IgD-negative memory B cell (primary cell): ENCODE results near the gene CCNK. TPM values are rescaled to one million over a fixed set of nuclear protein-coding genes. Genes with fewer than 3 reads are reported as not detected.

Experiments
- H3K27ac Mint-ChIP-seq, 3 donors: one replicate each; pipeline ENCODE4 v1.8.0; 2020 to 2022; ENCODE audit warnings: mild to moderate bottlenecking in 3 of 3, mixed read lengths in 3 of 3, moderate library complexity in 1 of 3
- H3K27me3 Mint-ChIP-seq: one replicate; pipeline ENCODE4 v1.8.0; 2021; ENCODE audit warnings: mixed read lengths
- H3K36me3 Mint-ChIP-seq: one replicate; pipeline ENCODE4 v1.8.0; 2020; ENCODE audit warnings: mild to moderate bottlenecking, mixed read lengths
- H3K4me1 Mint-ChIP-seq, 3 donors: one replicate each; pipeline ENCODE4 v1.8.0; 2020 to 2022; ENCODE audit warnings: mixed read lengths in 3 of 3, mild to moderate bottlenecking in 1 of 3
- H3K4me3 Mint-ChIP-seq, 4 donors: one replicate each; pipeline ENCODE4 v1.8.0; 2020 to 2022; ENCODE audit warnings: mild to moderate bottlenecking in 4 of 4, mixed read lengths in 4 of 4, moderate library complexity in 3 of 4
- H3K9me3 Mint-ChIP-seq, 3 donors: one replicate each; pipeline ENCODE4 v1.8.0; 2020 to 2021; ENCODE audit warnings: mixed read lengths in 3 of 3, mild to moderate bottlenecking in 1 of 3
- polyA plus RNA-seq: library from polyadenylated mRNA; unstranded; fragments of 300-500 nt; fragmentation: Illumina TruSeq; gene quantifications from one replicate; pipeline ENCODE4 v1.2.3, GENCODE V29; 2021

The CCNK gene
- polyA plus RNA-seq, 1 donor from 2014 or later = 26.8 TPM

- H3K27ac Mint-ChIP-seq = no peak overlapping the region
- no peaks in the 10 kb centered on the region for H3K27me3 Mint-ChIP-seq
- no peak overlapping the region for H3K4me3 Mint-ChIP-seq
- peaks cover 4% of the 10 kb centered on the region for H3K36me3 Mint-ChIP-seq
- peaks cover 0 to 2% (median 0%) of the 10 kb centered on the region in 3 donors for H3K4me1 Mint-ChIP-seq
- no peaks in the 10 kb centered on the region for H3K9me3 Mint-ChIP-seq
Measured at GRCh38 chr14:99454246-99454645, 27.0 kb upstream of the CCNK start.

DNA sequence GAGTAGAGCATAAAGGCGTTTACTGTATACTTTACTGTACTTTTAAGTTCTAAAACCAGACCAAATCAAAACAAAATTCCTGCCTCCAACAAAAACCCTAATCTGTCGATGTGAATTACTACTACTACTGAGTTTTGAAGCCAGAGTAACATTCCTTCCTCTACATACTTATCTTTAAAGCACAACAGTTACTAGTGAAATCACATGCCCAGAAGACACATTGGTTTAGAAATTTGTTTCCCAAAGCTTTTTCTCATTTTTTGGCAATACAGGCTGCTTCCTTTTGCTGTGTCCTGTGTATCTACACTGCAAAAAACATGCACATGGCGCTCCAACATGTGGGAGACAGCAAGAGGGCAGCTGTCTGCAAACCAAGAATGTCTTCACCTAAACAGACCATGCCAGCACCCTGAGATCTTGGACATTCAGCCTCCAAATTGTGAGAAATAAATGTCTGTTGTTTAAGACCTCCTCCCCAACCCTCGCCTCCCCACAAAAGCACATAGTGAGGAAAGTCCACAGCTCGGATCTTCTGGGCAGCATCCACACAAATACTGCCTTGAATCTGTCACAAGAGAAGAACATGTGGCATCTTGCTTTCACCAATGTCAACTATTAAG is 21.6 kb upstream of the CCNK start:
- Mint-ChIP-seq H3K9me3 (no peaks in the 10 kb centered on the region), H3K4me1 (peaks cover 2 to 8% (median 7%) of the 10 kb centered on the region in 3 donors), H3K27ac (peak overlapping the region in 1 of 3 donors; percentile 9), H3K27me3 (no peaks in the 10 kb centered on the region), H3K4me3 (no peak overlapping the region), H3K36me3 (peaks cover 15% of the 10 kb centered on the region)

GRCh38 chr14:99460793-99461192 is 20.4 kb upstream of the CCNK start:
- Mint-ChIP-seq H3K9me3 (no peaks in the 10 kb centered on the region), H3K36me3 (peaks cover 17% of the 10 kb centered on the region), H3K4me3 (no peak overlapping the region), H3K4me1 (peaks cover 2 to 7% (median 6%) of the 10 kb centered on the region in 3 donors), H3K27ac (no peak overlapping the region), H3K27me3 (no peaks in the 10 kb centered on the region)

- Mint-ChIP-seq H3K36me3 (peaks cover 17% of the 10 kb centered on the region), H3K4me1 (peaks cover 2 to 7% (median 6%) of the 10 kb centered on the region in 3 donors), H3K9me3 (no peaks in the 10 kb centered on the region), H3K27me3 (no peaks in the 10 kb centered on the region), H3K27ac (peak overlapping the region in 1 of 3 donors; percentile 14), H3K4me3 (no peak overlapping the region)
Measured at GRCh38 chr14:99461411-99462085, 19.7 kb upstream of the CCNK start.

DNA sequence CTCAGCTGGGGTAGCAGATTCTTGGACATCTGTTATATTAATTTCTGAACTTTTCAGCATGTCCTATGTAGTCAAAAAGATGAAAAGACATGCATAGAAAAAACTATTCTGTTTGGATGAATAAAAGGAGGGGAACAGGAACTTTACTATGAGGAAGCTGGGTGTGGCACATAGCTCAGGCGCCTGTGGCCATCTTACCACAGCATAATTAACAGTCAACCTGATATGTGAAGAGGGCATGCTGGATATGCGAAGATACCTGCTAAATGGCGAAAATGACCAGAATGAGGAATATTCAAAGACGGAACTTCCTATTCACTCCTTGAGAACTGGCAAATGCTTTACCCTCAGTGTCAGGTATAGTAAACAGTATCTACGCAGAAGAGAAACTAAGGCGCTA is 19.0 kb upstream of the CCNK start:
- Mint-ChIP-seq H3K4me1 (peaks cover 2 to 7% (median 6%) of the 10 kb centered on the region in 3 donors), H3K36me3 (peaks cover 17% of the 10 kb centered on the region), H3K4me3 (no peak overlapping the region), H3K27me3 (no peaks in the 10 kb centered on the region), H3K9me3 (no peaks in the 10 kb centered on the region), H3K27ac (peak overlapping the region in 1 of 3 donors; percentile 14)

DNA sequence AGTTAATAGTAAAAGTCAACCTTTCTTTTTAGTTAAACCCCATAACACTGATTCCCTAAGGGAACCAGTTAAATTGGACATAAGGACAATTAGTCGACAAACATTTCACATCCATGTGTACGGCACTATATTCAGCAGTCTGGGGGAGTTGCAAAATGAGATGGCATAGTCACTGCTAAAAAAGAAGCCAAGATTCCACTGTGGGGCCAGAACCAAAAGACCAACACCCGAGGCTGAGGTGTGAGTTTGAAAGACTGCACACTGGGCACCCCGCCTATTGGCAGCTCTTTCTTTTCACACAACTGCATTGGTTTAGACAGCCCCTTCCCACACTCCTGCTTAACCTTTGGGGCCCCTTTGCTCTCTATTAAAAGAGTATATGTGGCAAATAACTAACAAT is 17.2 kb upstream of the CCNK start:
- peaks cover 15% of the 10 kb centered on the region for H3K36me3 Mint-ChIP-seq
- H3K9me3 Mint-ChIP-seq = no peaks in the 10 kb centered on the region
- peaks cover 13 to 18% (median 15%) of the 10 kb centered on the region in 3 donors for H3K4me1 Mint-ChIP-seq
- no peak overlapping the region for H3K27ac Mint-ChIP-seq
- no peaks in the 10 kb centered on the region for H3K27me3 Mint-ChIP-seq
- H3K4me3 Mint-ChIP-seq = no peak overlapping the region

DNA sequence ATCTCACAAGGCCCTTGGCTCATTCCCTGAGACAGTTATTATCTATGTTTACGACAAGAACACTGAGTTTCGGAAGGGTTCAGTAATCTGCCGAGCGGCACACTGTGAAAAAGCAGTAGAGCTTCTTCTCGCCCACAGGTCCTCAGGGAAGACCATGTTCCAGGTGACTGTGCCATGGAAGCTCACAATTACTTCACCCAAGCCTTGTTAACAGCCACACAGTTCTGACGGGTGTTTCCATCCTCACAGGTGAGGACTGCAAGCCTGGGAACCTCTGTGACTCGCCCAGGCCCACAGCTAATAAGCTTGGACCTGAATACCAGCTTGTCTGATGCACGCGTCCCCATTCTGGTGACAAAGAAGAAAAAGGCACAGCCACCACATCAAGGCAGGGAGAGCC is 15.9 kb upstream of the CCNK start:
- Mint-ChIP-seq H3K4me3 (no peak overlapping the region), H3K4me1 (peaks cover 17 to 24% (median 18%) of the 10 kb centered on the region in 3 donors), H3K27me3 (no peaks in the 10 kb centered on the region), H3K27ac (peak overlapping the region in 1 of 3 donors; percentile 28), H3K36me3 (peaks cover 15% of the 10 kb centered on the region), H3K9me3 (no peaks in the 10 kb centered on the region)

DNA sequence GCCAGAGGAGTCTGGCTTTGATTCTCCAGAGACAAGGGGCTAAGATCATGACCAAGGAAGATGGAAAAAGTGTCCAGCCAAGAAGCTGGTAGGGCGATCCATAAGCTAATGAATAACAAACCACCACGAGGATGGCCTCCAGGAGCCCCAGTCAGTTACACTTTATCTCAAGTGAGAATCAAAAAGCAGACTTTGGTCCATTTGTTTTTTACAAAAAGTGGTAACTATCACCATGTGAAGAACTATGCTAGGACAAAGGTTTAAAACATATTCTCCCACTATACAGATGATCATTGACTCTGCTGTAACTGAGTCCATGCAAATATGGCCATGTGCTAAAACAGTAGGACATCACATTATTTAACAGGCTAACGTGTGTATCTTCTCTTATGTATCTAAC is 14.5 kb upstream of the CCNK start:
- H3K36me3 Mint-ChIP-seq = peaks cover 11% of the 10 kb centered on the region
- H3K27me3 Mint-ChIP-seq = no peaks in the 10 kb centered on the region
- no peak overlapping the region for H3K27ac Mint-ChIP-seq
- no peak overlapping the region for H3K4me3 Mint-ChIP-seq
- peaks cover 18 to 31% (median 19%) of the 10 kb centered on the region in 3 donors for H3K4me1 Mint-ChIP-seq
- H3K9me3 Mint-ChIP-seq = no peaks in the 10 kb centered on the region

DNA sequence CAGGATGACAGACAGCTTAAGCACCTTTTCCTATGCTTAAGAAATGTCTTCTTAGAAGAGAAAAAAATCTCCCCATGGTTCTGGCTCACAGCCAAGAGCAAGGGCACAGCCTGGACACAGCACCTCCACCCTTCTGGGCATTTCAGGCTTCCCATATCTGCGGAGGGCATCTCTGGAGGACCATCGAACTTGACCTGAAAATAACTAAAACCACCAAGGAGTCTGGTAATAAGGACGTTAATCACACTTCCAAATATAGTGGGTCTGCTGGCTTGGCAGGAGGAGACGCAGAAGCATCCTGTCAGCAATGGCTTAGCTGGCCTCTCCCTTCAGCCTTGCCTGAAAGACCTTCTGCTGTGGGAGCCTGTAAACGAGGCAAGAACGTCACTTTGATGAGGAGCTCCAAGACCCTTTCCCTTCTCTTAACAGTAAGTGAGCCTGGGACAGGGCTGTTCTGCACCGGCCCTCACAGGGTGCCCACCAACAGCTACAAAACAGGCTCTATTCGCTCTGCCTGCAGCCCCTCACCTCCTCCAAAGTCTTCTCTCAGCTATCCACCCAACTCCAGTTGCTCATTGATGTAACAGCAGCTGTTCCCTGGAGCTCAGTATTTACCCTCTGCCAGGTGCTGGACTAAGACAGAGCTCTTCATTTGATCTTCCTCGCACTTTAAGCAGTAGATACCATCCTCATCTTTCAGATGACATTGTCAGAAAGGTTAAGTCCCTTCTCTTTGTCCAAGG is 13.7 kb upstream of the CCNK start:
- peak overlapping the region in 2 of 3 donors; percentile 40 to 66 for H3K27ac Mint-ChIP-seq

GRCh38 chr14:99468081-99468480 is 13.1 kb upstream of the CCNK start:
- peak overlapping the region in 1 of 4 donors; percentile 56 for H3K4me3 Mint-ChIP-seq
- peaks cover 5% of the 10 kb centered on the region for H3K36me3 Mint-ChIP-seq
- peak overlapping the region in 2 of 3 donors; percentile 40 to 66 for H3K27ac Mint-ChIP-seq
- H3K27me3 Mint-ChIP-seq = no peaks in the 10 kb centered on the region
- H3K4me1 Mint-ChIP-seq = peaks cover 16 to 31% (median 22%) of the 10 kb centered on the region in 3 donors
- no peaks in the 10 kb centered on the region for H3K9me3 Mint-ChIP-seq

More for the DNA sequence above, 13.7 kb upstream of the CCNK start:
- no peaks in the 10 kb centered on the region for H3K27me3 Mint-ChIP-seq
- H3K9me3 Mint-ChIP-seq = no peaks in the 10 kb centered on the region
- peaks cover 5% of the 10 kb centered on the region for H3K36me3 Mint-ChIP-seq
- peaks cover 13 to 31% (median 19%) of the 10 kb centered on the region in 3 donors for H3K4me1 Mint-ChIP-seq
- no peak overlapping the region for H3K4me3 Mint-ChIP-seq

DNA sequence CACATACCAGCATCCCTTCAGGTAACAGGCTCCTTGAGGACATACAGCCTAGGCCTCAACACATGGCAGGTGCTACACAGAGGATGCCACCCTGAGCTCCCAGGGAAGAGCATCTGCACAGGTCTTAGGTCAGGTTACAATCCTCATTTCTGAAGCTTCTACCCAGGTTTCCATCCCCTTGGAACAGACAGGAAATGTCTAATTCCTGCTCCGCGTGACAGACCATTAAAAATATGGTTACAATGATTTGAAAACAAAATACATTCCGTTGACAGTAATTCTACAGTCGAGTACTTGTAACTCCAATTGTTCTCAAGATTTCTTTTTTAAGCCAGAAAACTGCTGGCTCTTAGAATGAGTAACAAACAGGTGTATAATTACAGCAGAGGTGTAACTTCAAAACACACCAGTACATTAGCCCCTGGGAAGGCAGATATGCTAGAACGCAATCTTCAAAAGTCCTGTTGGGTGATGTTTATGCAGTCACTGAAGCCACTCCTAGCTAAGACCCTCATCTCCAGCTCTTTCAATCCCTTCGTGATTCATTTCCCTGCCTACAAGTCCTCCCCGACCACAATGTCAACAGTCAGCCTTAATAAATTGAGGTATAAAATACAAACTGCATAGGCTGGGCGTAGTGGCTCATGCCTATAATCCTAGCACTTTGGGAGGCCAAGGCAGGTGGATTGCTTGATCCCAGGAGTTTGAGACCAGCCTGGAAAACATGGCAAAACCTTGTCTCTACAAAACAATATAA is 12.2 kb upstream of the CCNK start:
- Mint-ChIP-seq H3K4me1 (peaks cover 16 to 27% (median 24%) of the 10 kb centered on the region in 3 donors), H3K27me3 (no peaks in the 10 kb centered on the region), H3K27ac (peak overlapping the region in 1 of 3 donors; percentile 64), H3K36me3 (peaks cover 3% of the 10 kb centered on the region), H3K4me3 (no peak overlapping the region), H3K9me3 (no peaks in the 10 kb centered on the region)

DNA sequence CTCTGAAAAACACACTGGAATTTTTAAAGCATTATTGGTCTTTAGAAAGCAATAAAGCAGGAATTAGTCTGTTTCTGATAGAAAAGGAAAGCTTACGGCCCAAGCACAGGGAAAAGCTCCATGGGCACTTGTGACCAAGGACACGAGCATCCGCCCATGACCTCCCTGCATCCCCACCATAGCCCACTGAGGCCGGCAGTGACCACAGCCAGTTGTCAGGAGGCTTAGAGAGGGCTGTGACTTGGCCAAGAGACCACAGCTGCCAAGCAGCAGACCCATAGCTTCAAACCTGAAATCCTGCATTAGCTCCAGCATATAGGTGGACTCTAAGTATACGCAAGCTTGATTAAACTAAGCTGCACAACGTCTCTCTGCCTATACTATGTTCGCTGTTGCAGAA is 9.5 kb upstream of the CCNK start:
- Mint-ChIP-seq H3K4me3 (no peak overlapping the region), H3K4me1 (peaks cover 18 to 31% (median 24%) of the 10 kb centered on the region in 3 donors), H3K27ac (no peak overlapping the region), H3K9me3 (no peaks in the 10 kb centered on the region), H3K27me3 (no peaks in the 10 kb centered on the region), H3K36me3 (peaks cover 2% of the 10 kb centered on the region)

GRCh38 chr14:99472937-99473336 is 8.3 kb upstream of the CCNK start:
- no peak overlapping the region for H3K27ac Mint-ChIP-seq
- H3K27me3 Mint-ChIP-seq = no peaks in the 10 kb centered on the region
- H3K4me3 Mint-ChIP-seq = no peak overlapping the region
- H3K9me3 Mint-ChIP-seq = no peaks in the 10 kb centered on the region
- H3K4me1 Mint-ChIP-seq = peaks cover 15 to 30% (median 24%) of the 10 kb centered on the region in 3 donors
- H3K36me3 Mint-ChIP-seq = peaks cover 2% of the 10 kb centered on the region

DNA sequence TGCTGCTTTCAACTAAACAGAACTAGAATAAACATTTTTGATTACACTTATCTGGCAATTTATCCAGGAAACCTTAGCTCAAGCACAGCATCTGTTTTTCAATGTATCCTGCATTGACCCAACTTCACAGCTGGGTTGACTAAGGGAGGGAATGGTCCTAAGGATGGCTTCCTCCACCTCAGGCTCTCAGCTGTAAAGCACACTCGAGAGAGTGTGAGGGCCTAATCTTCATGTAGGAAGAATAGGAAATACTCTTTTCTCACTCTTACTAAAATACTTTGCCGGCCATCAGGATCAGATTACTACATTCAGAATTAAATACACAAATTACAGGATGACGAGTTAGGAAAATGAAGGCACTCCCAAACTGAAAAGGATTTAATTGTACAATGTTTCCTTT is 7.8 kb upstream of the CCNK start:
- H3K4me1 Mint-ChIP-seq = peaks cover 16 to 31% (median 24%) of the 10 kb centered on the region in 3 donors
- H3K27ac Mint-ChIP-seq = no peak overlapping the region
- H3K27me3 Mint-ChIP-seq = no peaks in the 10 kb centered on the region
- H3K4me3 Mint-ChIP-seq = no peak overlapping the region
- H3K36me3 Mint-ChIP-seq = peaks cover 2% of the 10 kb centered on the region
- no peaks in the 10 kb centered on the region for H3K9me3 Mint-ChIP-seq

- Mint-ChIP-seq H3K36me3 (peaks cover 2% of the 10 kb centered on the region), H3K9me3 (no peaks in the 10 kb centered on the region), H3K27ac (peak overlapping the region in 1 of 3 donors; percentile 3), H3K4me1 (peaks cover 16 to 34% (median 25%) of the 10 kb centered on the region in 3 donors), H3K27me3 (no peaks in the 10 kb centered on the region), H3K4me3 (no peak overlapping the region)
Measured at GRCh38 chr14:99475179-99475578, 6.0 kb upstream of the CCNK start.
